Measurements from ENCODE around the gene GYS1. TPM values are rescaled to one million over a fixed set of nuclear protein-coding genes. Genes with fewer than 3 reads are reported as not detected.
A peak's percentile ranks its signal among the peaks of the same experiment; 100 is the strongest.
"Not testable (repeated sequence)": the region's sequence is repeated elsewhere in the genome, so short reads cannot be mapped to it uniquely, and the experiment has no call there.

GYS1 gene
- total RNA-seq, 1 experiment from 2014 or later: 20.2 TPM

GRCh38 chr19:49036815-49037214 is 43.7 kb upstream of the GYS1 start, which contains the start of gene CGB1:
TSS of gene CGB1 (minus strand) at chr19:49036895. CDS start at chr19:49036711, 184 bp downstream.
- H3K4me3 ChIP-seq (ENCODE audit: low read depth in 2 of 2, low read length in 2 of 2); H3K9me3 ChIP-seq (ENCODE audit: control insufficient read depth, insufficient read depth, low read depth, low read length); POLR2A ChIA-PET; H3K27me3 ChIP-seq (ENCODE audit: control insufficient read depth, insufficient read depth, low read length); ATAC-seq; BruUV-seq (replicated peaks); CTCF ChIA-PET; H3K27ac ChIP-seq (ENCODE audit: low read length); intact Hi-C loops (cut with micrococcal nuclease; ENCODE audit: unreplicated experiment); in situ Hi-C loops (cut with HindIII; ENCODE audit: low pct_unique_long_range_greater_than_20kb, low sequenced_read_pairs); H3K4me1 ChIP-seq (ENCODE audit: control insufficient read depth, insufficient read depth, low read length); H3K36me3 ChIP-seq (ENCODE audit: control insufficient read depth, insufficient read depth, low read length); DNase-seq (ENCODE audit: low read depth, low spot score): not testable (repeated sequence)
- TF ChIP-seq TCF7L2 (IDR thresholded peaks at IDR 0.05; ENCODE audit: low read depth, low read length): peak; percentile 54; the same call in 1 of the 2 replicates
- TF ChIP-seq, protein P1, sequence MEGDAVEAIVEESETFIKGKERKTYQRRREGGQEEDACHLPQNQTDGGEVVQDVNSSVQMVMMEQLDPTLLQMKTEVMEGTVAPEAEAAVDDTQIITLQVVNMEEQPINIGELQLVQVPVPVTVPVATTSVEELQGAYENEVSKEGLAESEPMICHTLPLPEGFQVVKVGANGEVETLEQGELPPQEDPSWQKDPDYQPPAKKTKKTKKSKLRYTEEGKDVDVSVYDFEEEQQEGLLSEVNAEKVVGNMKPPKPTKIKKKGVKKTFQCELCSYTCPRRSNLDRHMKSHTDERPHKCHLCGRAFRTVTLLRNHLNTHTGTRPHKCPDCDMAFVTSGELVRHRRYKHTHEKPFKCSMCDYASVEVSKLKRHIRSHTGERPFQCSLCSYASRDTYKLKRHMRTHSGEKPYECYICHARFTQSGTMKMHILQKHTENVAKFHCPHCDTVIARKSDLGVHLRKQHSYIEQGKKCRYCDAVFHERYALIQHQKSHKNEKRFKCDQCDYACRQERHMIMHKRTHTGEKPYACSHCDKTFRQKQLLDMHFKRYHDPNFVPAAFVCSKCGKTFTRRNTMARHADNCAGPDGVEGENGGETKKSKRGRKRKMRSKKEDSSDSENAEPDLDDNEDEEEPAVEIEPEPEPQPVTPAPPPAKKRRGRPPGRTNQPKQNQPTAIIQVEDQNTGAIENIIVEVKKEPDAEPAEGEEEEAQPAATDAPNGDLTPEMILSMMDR (IDR thresholded peaks at IDR 0.05): peak; percentile 80

GRCh38 chr19:49031642-49032301 is 38.7 kb upstream of the GYS1 start, which contains the start of gene CGB2:
TSS of gene CGB2 (plus strand) at chr19:49031890. CDS start at chr19:49032096, 206 bp downstream.
- H3K36me3 ChIP-seq (ENCODE audit: control insufficient read depth, insufficient read depth, low read length); CTCF ChIA-PET; in situ Hi-C loops (cut with HindIII; ENCODE audit: low pct_unique_long_range_greater_than_20kb, low sequenced_read_pairs); DNase-seq (ENCODE audit: low read depth, low spot score); intact Hi-C loops (cut with micrococcal nuclease; ENCODE audit: unreplicated experiment); H3K4me3 ChIP-seq (ENCODE audit: low read depth in 2 of 2, low read length in 2 of 2); POLR2A ChIA-PET; H3K27ac ChIP-seq (ENCODE audit: low read length); H3K27me3 ChIP-seq (ENCODE audit: control insufficient read depth, insufficient read depth, low read length); ATAC-seq; BruUV-seq (replicated peaks); H3K9me3 ChIP-seq (ENCODE audit: control insufficient read depth, insufficient read depth, low read depth, low read length); H3K4me1 ChIP-seq (ENCODE audit: control insufficient read depth, insufficient read depth, low read length): not testable (repeated sequence)
- TF ChIP-seq, protein P1 (IDR thresholded peaks at IDR 0.05): peak; percentile 69

DNA sequence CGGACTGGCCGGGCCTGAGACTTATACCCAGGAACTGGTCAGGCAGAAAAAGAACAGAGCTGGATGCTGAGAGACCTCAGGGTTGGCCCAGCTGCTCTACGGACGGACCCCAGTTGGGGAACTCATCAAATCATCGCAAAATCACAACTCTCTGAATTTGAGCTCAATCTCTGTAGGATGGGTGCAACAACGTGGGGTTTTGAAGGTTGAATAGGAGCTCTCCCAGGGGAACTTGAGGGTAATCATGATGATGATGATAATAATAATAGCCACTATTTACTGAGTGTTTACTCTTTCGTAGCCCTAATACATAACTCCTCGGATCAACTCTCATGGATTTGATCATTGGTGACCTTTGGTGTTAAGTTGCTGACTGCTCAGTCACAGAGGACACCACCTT is 37.2 kb upstream of the GYS1 start:
- H3K36me3 ChIP-seq (ENCODE audit: control insufficient read depth, insufficient read depth, low read length); intact Hi-C loops (cut with micrococcal nuclease; ENCODE audit: unreplicated experiment); H3K9me3 ChIP-seq (ENCODE audit: control insufficient read depth, insufficient read depth, low read depth, low read length); H3K27me3 ChIP-seq (ENCODE audit: control insufficient read depth, insufficient read depth, low read length); DNase-seq (ENCODE audit: low read depth, low spot score); POLR2A ChIA-PET; H3K4me1 ChIP-seq (ENCODE audit: control insufficient read depth, insufficient read depth, low read length); H3K4me3 ChIP-seq (ENCODE audit: low read depth in 2 of 2, low read length in 2 of 2); H3K27ac ChIP-seq (ENCODE audit: low read length); in situ Hi-C loops (cut with HindIII; ENCODE audit: low pct_unique_long_range_greater_than_20kb, low sequenced_read_pairs); ATAC-seq; BruUV-seq (replicated peaks); CTCF ChIA-PET: not testable (repeated sequence)

DNA sequence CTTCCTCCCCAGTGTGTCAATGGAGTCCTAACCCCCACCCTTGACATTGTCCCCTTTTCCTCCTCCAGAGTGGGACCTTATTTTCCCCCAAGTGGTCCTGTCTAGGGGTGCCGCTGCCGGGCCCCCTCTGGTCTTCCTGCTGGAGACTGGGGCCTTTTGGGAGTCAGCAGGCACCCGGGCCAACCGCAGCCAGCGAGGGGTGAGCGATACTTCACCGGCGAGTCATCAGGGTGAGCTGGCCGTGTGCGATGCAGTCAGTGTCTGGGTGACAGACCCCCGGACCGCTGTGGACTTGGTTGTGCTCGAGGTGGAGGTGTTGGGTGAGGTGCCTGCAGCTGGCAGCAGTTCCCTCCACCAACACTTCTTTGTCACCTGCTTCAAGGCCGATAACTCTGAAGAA is 36.6 kb upstream of the GYS1 start:
- H3K4me3 ChIP-seq (ENCODE audit: low read depth in 2 of 2, low read length in 2 of 2); ATAC-seq; CTCF ChIA-PET; H3K4me1 ChIP-seq (ENCODE audit: control insufficient read depth, insufficient read depth, low read length); BruUV-seq (replicated peaks); H3K27ac ChIP-seq (ENCODE audit: low read length); H3K27me3 ChIP-seq (ENCODE audit: control insufficient read depth, insufficient read depth, low read length); H3K9me3 ChIP-seq (ENCODE audit: control insufficient read depth, insufficient read depth, low read depth, low read length); POLR2A ChIA-PET; H3K36me3 ChIP-seq (ENCODE audit: control insufficient read depth, insufficient read depth, low read length); DNase-seq (ENCODE audit: low read depth, low spot score); intact Hi-C loops (cut with micrococcal nuclease; ENCODE audit: unreplicated experiment); in situ Hi-C loops (cut with HindIII; ENCODE audit: low pct_unique_long_range_greater_than_20kb, low sequenced_read_pairs): not testable (repeated sequence)

DNA sequence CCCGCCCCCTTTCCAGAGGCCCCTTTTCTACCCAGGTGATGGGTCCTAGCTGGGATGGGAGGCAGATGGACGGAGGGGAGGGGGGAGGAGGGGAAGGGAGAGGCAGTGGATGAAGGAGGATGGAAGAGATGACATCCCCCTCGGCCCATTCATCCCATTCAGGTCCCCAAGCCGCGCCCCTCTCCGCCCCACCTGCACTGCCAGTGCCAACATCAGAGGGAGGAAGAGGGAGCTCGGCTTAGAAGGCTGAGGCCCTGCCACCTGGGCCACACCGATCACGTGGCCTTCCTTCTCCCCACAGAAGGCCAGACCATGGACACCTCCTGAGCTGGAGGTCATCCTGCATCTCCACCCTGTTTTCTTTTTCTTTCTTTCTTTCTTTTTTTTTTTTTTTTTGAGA is 35.6 kb upstream of the GYS1 start:
- H3K36me3 ChIP-seq (ENCODE audit: control insufficient read depth, insufficient read depth, low read length); CTCF ChIA-PET; H3K27ac ChIP-seq (ENCODE audit: low read length); H3K9me3 ChIP-seq (ENCODE audit: control insufficient read depth, insufficient read depth, low read depth, low read length); H3K27me3 ChIP-seq (ENCODE audit: control insufficient read depth, insufficient read depth, low read length); POLR2A ChIA-PET; in situ Hi-C loops (cut with HindIII; ENCODE audit: low pct_unique_long_range_greater_than_20kb, low sequenced_read_pairs); intact Hi-C loops (cut with micrococcal nuclease; ENCODE audit: unreplicated experiment); BruUV-seq (replicated peaks); DNase-seq (ENCODE audit: low read depth, low spot score); H3K4me3 ChIP-seq (ENCODE audit: low read depth in 2 of 2, low read length in 2 of 2); H3K4me1 ChIP-seq (ENCODE audit: control insufficient read depth, insufficient read depth, low read length); ATAC-seq: not testable (repeated sequence)

GRCh38 chr19:49025599-49025998 is 32.5 kb upstream of the GYS1 start:
- CTCF ChIA-PET; H3K27ac ChIP-seq (ENCODE audit: low read length); H3K4me1 ChIP-seq (ENCODE audit: control insufficient read depth, insufficient read depth, low read length); BruUV-seq (replicated peaks); DNase-seq (ENCODE audit: low read depth, low spot score); ATAC-seq; POLR2A ChIA-PET; in situ Hi-C loops (cut with HindIII; ENCODE audit: low pct_unique_long_range_greater_than_20kb, low sequenced_read_pairs); H3K36me3 ChIP-seq (ENCODE audit: control insufficient read depth, insufficient read depth, low read length); H3K4me3 ChIP-seq (ENCODE audit: low read depth in 2 of 2, low read length in 2 of 2); H3K27me3 ChIP-seq (ENCODE audit: control insufficient read depth, insufficient read depth, low read length); H3K9me3 ChIP-seq (ENCODE audit: control insufficient read depth, insufficient read depth, low read depth, low read length); intact Hi-C loops (cut with micrococcal nuclease; ENCODE audit: unreplicated experiment): not testable (repeated sequence)

Data from Panc1 (cell line).